GM18499 (cell line): ENCODE data around the gene TNFRSF8.

Experiments used
- ATAC-seq: cut with Tn5 transposase; IDR thresholded peaks from one replicate; pipeline ENCODE4 v1.9.1; 2021; ENCODE audit warnings: moderate number of reproducible peaks; ENCODE audit not compliant: insufficient read depth, unreplicated experiment

Gene TNFRSF8

GRCh38 chr1:12169442-12170135 is 106.5 kb downstream of the TNFRSF8 start:
- no peak for ATAC-seq

GRCh38 chr1:12170263-12170671 is 107.2 kb downstream of the TNFRSF8 start:
- no peak for ATAC-seq

DNA sequence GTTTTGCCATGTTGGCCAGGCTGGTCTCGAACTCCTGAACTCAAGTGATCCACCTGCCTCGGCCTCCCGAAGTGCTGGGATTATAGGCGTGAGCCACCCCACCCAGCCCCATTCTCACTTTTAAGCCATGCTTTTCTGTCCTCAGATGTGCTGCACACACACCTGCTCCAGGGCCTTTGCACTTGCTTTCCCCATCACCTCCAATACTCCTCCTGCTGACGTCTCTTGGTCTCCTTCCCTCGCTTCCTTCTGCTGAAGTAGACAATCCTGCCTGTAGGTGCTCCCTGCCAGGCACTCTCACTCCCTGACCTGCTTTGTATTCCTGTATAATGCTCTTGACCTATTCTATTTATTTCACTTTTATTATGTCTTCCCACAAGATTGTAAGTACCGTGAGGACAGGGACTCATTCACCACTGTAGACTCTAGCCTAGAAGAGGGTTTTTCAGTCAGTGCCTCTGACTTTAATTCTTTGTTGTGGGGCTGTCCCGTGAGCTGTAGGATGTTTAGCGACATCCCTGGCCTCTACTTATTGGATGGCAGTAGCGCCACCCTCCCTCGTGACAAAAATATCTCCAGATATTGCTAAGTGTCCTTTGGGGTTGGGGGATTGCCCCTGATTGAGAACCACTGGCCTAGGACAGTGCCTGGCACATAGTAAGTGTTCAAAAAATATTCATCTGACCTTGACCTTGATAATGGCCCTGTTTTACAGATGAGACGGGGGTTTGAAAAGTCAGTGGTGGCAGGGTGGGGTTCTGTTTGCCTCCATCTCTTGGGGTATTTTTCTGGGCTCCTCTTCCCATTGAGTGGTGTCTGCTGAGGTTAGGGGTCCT is 108.3 kb downstream of the TNFRSF8 start:
- ATAC-seq, result no peak

- no peak for ATAC-seq
Observed at GRCh38 chr1:12172042-12172851, 109.1 kb downstream of the TNFRSF8 start.

DNA sequence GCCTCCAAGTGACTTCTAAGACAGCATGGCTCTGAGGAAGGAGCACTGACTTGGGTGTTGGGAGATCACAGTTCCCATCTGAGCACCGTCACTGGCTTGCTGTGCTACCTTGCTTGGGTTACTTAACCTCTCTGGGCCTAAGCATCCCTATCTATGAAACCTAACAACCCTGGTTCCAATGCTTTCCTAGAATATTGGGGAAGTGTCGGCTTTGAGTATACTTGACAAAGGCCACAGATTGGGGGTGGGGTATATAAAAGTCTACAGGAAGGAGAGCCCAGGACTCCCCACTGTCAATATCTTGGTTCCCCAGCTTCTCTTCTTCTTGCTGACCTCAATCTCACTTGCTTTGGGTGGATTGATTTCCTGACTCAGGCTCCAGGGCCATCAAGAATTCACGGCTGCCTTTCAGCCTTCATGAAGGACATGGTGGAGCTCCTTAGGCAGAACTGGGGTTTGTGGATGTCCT is 110.0 kb downstream of the TNFRSF8 start:
- ATAC-seq, result no peak

- no peak for ATAC-seq
Observed at GRCh38 chr1:12173631-12174121, 110.6 kb downstream of the TNFRSF8 start.

GRCh38 chr1:12174924-12175810 is 112.1 kb downstream of the TNFRSF8 start:
- ATAC-seq, result no peak

GRCh38 chr1:12176298-12177118 is 113.4 kb downstream of the TNFRSF8 start:
- ATAC-seq, result no peak

DNA sequence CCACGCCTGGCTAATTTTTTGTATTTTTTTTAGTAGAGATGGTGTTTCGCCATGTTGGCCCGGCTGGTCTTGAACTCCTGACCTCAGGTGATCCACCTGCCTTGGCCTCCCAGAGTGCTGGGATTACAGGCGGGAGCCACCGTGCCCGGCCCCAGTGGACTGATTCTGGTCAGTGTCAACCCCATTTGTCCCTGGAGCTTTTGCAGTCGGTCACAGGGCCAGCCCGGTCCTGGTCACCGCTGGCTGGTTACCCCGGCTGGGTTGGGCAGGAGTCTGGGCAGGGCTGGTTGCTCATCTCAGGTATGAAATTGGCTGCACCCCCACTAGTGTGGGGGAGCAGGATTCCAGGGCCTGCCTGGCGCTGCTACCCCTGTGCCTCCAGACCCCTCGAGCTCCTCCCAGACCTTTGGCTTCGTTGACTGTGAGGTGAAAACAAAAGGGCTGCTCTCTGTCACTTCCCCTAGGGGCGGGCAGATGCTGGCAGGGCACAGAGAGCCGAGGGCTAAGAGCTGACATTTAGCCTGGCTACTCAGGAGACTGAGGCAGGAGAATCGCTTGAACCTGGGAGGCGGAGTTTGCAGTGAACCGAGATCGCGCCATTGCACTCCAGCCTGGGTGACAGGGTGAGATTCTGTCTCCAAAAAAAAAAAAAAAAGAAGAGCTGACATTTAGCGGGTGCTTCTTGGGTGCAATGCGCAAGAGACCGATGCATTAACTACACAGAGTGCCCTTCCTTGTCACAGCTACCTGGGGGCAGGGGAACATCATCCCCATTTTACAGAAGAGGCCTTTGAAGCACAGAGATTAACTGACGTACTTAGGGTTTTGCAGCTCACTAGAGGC is 114.3 kb downstream of the TNFRSF8 start:
- no peak for ATAC-seq

- no peak for ATAC-seq
Observed at GRCh38 chr1:12177999-12178441, 114.9 kb downstream of the TNFRSF8 start.

- no peak for ATAC-seq
Observed at GRCh38 chr1:12178511-12178910, 115.4 kb downstream of the TNFRSF8 start.

DNA sequence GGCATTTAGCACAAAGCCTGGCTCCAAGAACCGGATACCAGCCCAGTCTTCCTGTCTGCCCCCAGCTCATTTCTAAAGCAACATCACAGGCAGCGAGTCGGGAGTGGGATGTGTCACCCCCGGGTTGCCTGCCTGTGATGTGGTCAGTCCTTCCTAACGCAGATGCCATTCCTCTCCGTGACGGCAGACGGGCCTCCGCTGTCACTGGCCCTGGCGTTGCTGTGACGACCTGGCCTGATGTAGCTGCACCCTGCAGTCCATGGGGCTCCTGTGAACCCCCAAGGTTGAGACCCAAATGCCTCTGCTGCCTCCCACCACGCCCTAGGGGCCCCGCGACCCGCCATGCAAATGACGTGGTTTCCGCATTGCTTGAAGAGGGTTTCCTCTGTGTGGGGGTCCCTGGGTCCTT is 116.0 kb downstream of the TNFRSF8 start:
- ATAC-seq, result no peak

- no peak for ATAC-seq
Observed at GRCh38 chr1:12179676-12180075, 116.6 kb downstream of the TNFRSF8 start.

DNA sequence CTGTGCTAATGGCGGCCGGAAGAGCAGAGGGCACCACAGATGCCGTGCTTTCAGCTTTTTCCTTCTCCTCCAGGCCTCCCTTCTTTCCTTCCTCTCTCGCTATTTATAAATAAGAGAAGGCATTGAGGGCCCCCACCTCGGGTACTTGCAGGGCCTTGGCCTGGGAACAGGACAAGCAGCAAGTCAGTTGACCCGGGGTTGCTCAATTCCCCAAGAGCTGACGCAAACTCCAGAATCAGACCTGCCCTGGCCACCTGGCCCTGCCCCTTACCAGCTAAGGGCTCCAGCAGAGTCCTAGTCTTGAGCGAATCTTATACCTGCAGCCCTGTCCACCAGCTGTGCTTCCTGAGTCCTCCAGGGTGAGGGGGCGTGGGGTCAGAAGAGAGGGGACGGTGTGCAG is 117.2 kb downstream of the TNFRSF8 start:
- ATAC-seq, result no peak

- no peak for ATAC-seq
Observed at GRCh38 chr1:12180903-12181302, 117.8 kb downstream of the TNFRSF8 start.

- no peak for ATAC-seq
Observed at GRCh38 chr1:12181568-12181967, 118.5 kb downstream of the TNFRSF8 start.

GRCh38 chr1:12182410-12182984 is 119.4 kb downstream of the TNFRSF8 start:
- ATAC-seq, result no peak
